ENCODE results near the gene ACAD8. TPM values are rescaled to one million over a fixed set of nuclear protein-coding genes. Genes with fewer than 3 reads are reported as not detected.

ACAD8 gene
- polyA plus RNA-seq, 1 donor (not counting 4 experiments of a cell fraction or from before 2014, with no cell fraction given) = 21.7 TPM

DNA sequence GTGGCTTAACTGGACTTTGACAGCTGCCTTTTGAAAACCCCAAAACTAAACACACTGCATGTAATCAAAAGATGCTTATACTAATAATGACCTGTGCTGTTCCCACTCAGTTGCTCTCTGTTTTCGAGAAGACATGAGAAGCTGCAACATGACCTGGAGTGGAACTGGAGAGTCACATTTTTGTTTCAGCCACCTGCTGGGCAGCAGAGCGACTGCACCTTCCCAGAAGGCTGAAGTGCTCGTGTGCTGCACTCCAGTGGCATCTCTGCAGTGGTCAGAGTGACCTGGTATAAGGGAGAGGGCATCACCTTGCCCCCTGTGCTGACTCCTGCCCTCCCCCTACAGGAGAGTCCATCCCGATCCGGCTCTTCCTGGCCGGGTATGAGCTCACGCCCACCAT is 8.8 kb upstream of the ACAD8 start:
- Histone ChIP-seq H3K36me3 (ENCODE audit: control insufficient read depth in 2 of 2, extremely low read depth in 1 of 2, insufficient read depth in 2 of 2, low read length in 2 of 2) (peaks cover 39% of the 10 kb centered on the region in 2 experiments), H3K9me1 (ENCODE audit: control insufficient read depth, extremely low read depth, insufficient read depth, low read length) (no peaks in the 10 kb centered on the region), H3K4me1 (ENCODE audit: control insufficient read depth, extremely low read depth, insufficient read depth, low read length) (peaks cover 2% of the 10 kb centered on the region), H3K9ac (ENCODE audit: control insufficient read depth, extremely low read depth, insufficient read depth, low read length) (no peak overlapping the region), H2AFZ (ENCODE audit: control insufficient read depth, low read length) (no peak overlapping the region), H3K4me3 (ENCODE audit: control insufficient read depth in 2 of 3, extremely low read depth in 1 of 3, insufficient read depth in 2 of 3, low read depth in 1 of 3, low read length in 3 of 3) (no peak overlapping the region), H3K4me2 (ENCODE audit: control insufficient read depth, extremely low read depth, insufficient read depth, low read depth, low read length) (no peak overlapping the region), H3K27ac (ENCODE audit: control insufficient read depth, insufficient read depth, low read length) (no peak overlapping the region), H3K79me2 (ENCODE audit: control insufficient read depth, insufficient read depth, low read length) (no peaks in the 10 kb centered on the region), H3K27me3 (ENCODE audit: control insufficient read depth, extremely low read depth, insufficient read depth, low read length) (no peaks in the 10 kb centered on the region), H4K20me1 (ENCODE audit: control insufficient read depth, extremely low read depth, insufficient read depth, low read length) (no peaks in the 10 kb centered on the region), H3K9me3 (ENCODE audit: control insufficient read depth, low read depth, low read length) (no peaks in the 10 kb centered on the region)
- peak; percentile 48 to 66 (median 49) for TF ChIP-seq CTCF (optimal IDR thresholded peaks at IDR 0.05 in 1 of 3, IDR thresholded peaks at IDR 0.05 in 1 of 3, conservative IDR thresholded peaks at IDR 0.05 in 1 of 3; ENCODE audit: extremely low read depth in 1 of 3, insufficient read depth in 2 of 3, low read length in 3 of 3)
- no peak for TF ChIP-seq EZH2 (IDR thresholded peaks at IDR 0.05; ENCODE audit: low read length)
- no peak for FAIRE-seq
- dilution Hi-C loops (cut with MboI; ENCODE audit: extremely low pct_ligation_motif_present, low sequenced_read_pairs) = no loop called here
- DNase-seq (ENCODE audit: low read depth, low spot score) = no peak

GRCh38 chr11:134245434-134245833 is 7.9 kb upstream of the ACAD8 start:
- H3K9me1 ChIP-seq (ENCODE audit: control insufficient read depth, extremely low read depth, insufficient read depth, low read length) = no peaks in the 10 kb centered on the region
- dilution Hi-C loops (cut with MboI; ENCODE audit: extremely low pct_ligation_motif_present, low sequenced_read_pairs) = no loop called here
- DNase-seq (ENCODE audit: low read depth, low spot score) (no peak), FAIRE-seq (no peak)
- H3K36me3 ChIP-seq (ENCODE audit: control insufficient read depth in 2 of 2, extremely low read depth in 1 of 2, insufficient read depth in 2 of 2, low read length in 2 of 2) = peaks cover 39 to 45% of the 10 kb centered on the region in 2 experiments
- H3K4me2 ChIP-seq (ENCODE audit: control insufficient read depth, extremely low read depth, insufficient read depth, low read depth, low read length) = no peak overlapping the region
- peaks cover 2% of the 10 kb centered on the region for H3K4me1 ChIP-seq (ENCODE audit: control insufficient read depth, extremely low read depth, insufficient read depth, low read length)
- no peak overlapping the region for H3K27ac ChIP-seq (ENCODE audit: control insufficient read depth, insufficient read depth, low read length)
- TF ChIP-seq EZH2 (IDR thresholded peaks at IDR 0.05; ENCODE audit: low read length) (no peak), CTCF (optimal IDR thresholded peaks at IDR 0.05 in 1 of 3, IDR thresholded peaks at IDR 0.05 in 1 of 3, conservative IDR thresholded peaks at IDR 0.05 in 1 of 3; ENCODE audit: extremely low read depth in 1 of 3, insufficient read depth in 2 of 3, low read length in 3 of 3) (no peak)
- no peaks in the 10 kb centered on the region for H3K9me3 ChIP-seq (ENCODE audit: control insufficient read depth, low read depth, low read length)
- no peaks in the 10 kb centered on the region for H3K79me2 ChIP-seq (ENCODE audit: control insufficient read depth, insufficient read depth, low read length)
- H3K27me3 ChIP-seq (ENCODE audit: control insufficient read depth, extremely low read depth, insufficient read depth, low read length) = no peaks in the 10 kb centered on the region
- H2AFZ ChIP-seq (ENCODE audit: control insufficient read depth, low read length) = no peak overlapping the region
- no peak overlapping the region for H3K9ac ChIP-seq (ENCODE audit: control insufficient read depth, extremely low read depth, insufficient read depth, low read length)
- no peak overlapping the region for H3K4me3 ChIP-seq (ENCODE audit: control insufficient read depth in 2 of 3, extremely low read depth in 1 of 3, insufficient read depth in 2 of 3, low read depth in 1 of 3, low read length in 3 of 3)
- H4K20me1 ChIP-seq (ENCODE audit: control insufficient read depth, extremely low read depth, insufficient read depth, low read length) = no peaks in the 10 kb centered on the region

Data from keratinocyte (primary cell).